IMR-90 (cell line): ENCODE measurements around the gene PITPNC1. TPM values are rescaled to one million over a fixed set of nuclear protein-coding genes. Genes with fewer than 3 reads are reported as not detected.
A peak's percentile ranks its signal among the peaks of the same experiment; 100 is the strongest.

ENCODE experiments used
- ATAC-seq: fragments of 200-7000 bp; cut with Tn5 transposase; 2 replicates; pipeline ENCODE4 v1.9.1; 2020; ENCODE audit warnings: low read depth, mild to moderate bottlenecking, moderate library complexity
- BruUV-seq: library from RNA; stranded (reverse); fragments of 400-500 nt; replicated peaks from 2 replicates; lab custom pipeline; 2021; lab: Mats Ljungman, UMichigan
- CTCF ChIA-PET: fragments of 300-600 bp; formaldehyde crosslinking; extraction: SDS; loops from one replicate; lab custom pipeline; 2021; ENCODE audit warnings: antibody characterized with exemption; lab: Yijun Ruan, JAX
- POLR2A ChIA-PET: fragments of 300-600 bp; sonication (Branson Sonifier 250); formaldehyde crosslinking; loops from one replicate; lab custom pipeline; 2022; ENCODE audit warnings: antibody characterized with exemption; ENCODE audit not compliant: unreplicated experiment; lab: Charles Lee
- DNase-seq: peaks from one replicate; pipeline ENCODE4 v3.0.0; 2013
- H2AFZ ChIP-seq: replicated peaks from 2 replicates; pipeline ENCODE3; 2013; ENCODE audit warnings: low read length, mild to moderate bottlenecking; ENCODE audit not compliant: poor library complexity
- H2AK5ac ChIP-seq: 2 replicates; pipeline ENCODE4 v1.6.1; 2013; ENCODE audit warnings: low read depth, low read length, inconsistent platforms
- H2AK9ac ChIP-seq: replicated peaks from 2 replicates; pipeline ENCODE3; 2013; ENCODE audit warnings: mild to moderate bottlenecking, low read depth, low read length, moderate library complexity; ENCODE audit not compliant: poor library complexity
- H2BK120ac ChIP-seq: 2 replicates; pipeline ENCODE4 v1.6.1; 2013; ENCODE audit warnings: low read depth, low read length, inconsistent platforms
- H2BK15ac ChIP-seq: 3 replicates; pipeline ENCODE4 v1.6.1; 2013; ENCODE audit warnings: low read depth, low read length, inconsistent platforms
- H2BK20ac ChIP-seq: 2 replicates; pipeline ENCODE4 v1.6.1; 2013; ENCODE audit warnings: low read depth, mild to moderate bottlenecking, inconsistent platforms, low read length, moderate library complexity
- H2BK5ac ChIP-seq: 2 replicates; pipeline ENCODE4 v1.6.1; 2013; ENCODE audit warnings: mild to moderate bottlenecking, low read depth, low read length, inconsistent platforms; ENCODE audit not compliant: poor library complexity, severe bottlenecking
- H3K14ac ChIP-seq: replicated peaks from 2 replicates; pipeline ENCODE4 v1.6.1; 2013; ENCODE audit warnings: low read depth, low read length, inconsistent platforms
- H3K18ac ChIP-seq: 2 replicates; pipeline ENCODE4 v1.6.1; 2013; ENCODE audit warnings: low read depth, low read length, control low read depth
- H3K23ac ChIP-seq: 2 replicates; pipeline ENCODE4 v1.6.1; 2013; ENCODE audit warnings: low read depth, low read length, inconsistent platforms
- H3K27ac ChIP-seq: 2 replicates; pipeline ENCODE4 v1.5.1; 2013; ENCODE audit warnings: mild to moderate bottlenecking, control low read depth, low read length; ENCODE audit not compliant: insufficient read depth
- H3K27me3 ChIP-seq: 2 replicates; pipeline ENCODE4 v1.6.1; 2013; ENCODE audit warnings: low read length; ENCODE audit not compliant: control insufficient read depth, insufficient read depth
- H3K36me3 ChIP-seq: 2 replicates; pipeline ENCODE4 v1.6.1; 2013; ENCODE audit warnings: low read length, mixed read lengths; ENCODE audit not compliant: control insufficient read depth, insufficient read depth
- H3K4ac ChIP-seq: 2 replicates; pipeline ENCODE4 v1.6.1; 2013; ENCODE audit warnings: low read depth, low read length, inconsistent platforms
- H3K4me1 ChIP-seq: 2 replicates; pipeline ENCODE4 v1.6.1; 2013; ENCODE audit warnings: low read length, mixed read lengths; ENCODE audit not compliant: control insufficient read depth, insufficient read depth
- H3K4me2 ChIP-seq: 2 replicates; pipeline ENCODE4 v1.6.1; 2013; ENCODE audit warnings: low read depth, mild to moderate bottlenecking, control low read depth, low read length, moderate library complexity
- H3K4me3 ChIP-seq: 2 replicates; pipeline ENCODE4 v1.5.1; 2013; ENCODE audit warnings: low read depth, mild to moderate bottlenecking, control low read depth, low read length, moderate library complexity; ENCODE audit not compliant: insufficient read depth
- H3K56ac ChIP-seq: 2 replicates; pipeline ENCODE4 v1.6.1; 2013; ENCODE audit warnings: low read length, inconsistent platforms; ENCODE audit not compliant: insufficient read depth; ENCODE audit errors: extremely low read depth
- H3K79me1 ChIP-seq, 2 experiments: 2 replicates each; pipeline ENCODE4 v1.6.1; 2013; ENCODE audit warnings: low read length in 2 of 2, inconsistent platforms in 1 of 2, low read depth in 1 of 2
- H3K9ac ChIP-seq: 2 replicates; pipeline ENCODE4 v1.6.1; 2013; ENCODE audit warnings: low read depth, low read length, control low read depth
- H3K9me1 ChIP-seq: 2 replicates; pipeline ENCODE4 v1.6.1; 2013; ENCODE audit warnings: low read length, inconsistent platforms; ENCODE audit not compliant: insufficient read depth
- H3K9me3 ChIP-seq: 2 replicates; pipeline ENCODE4 v1.6.1; 2013; ENCODE audit warnings: low read length; ENCODE audit not compliant: control insufficient read depth, insufficient read depth
- H4K20me1 ChIP-seq: 2 replicates; pipeline ENCODE4 v1.6.1; 2013; ENCODE audit warnings: low read length, inconsistent platforms; ENCODE audit not compliant: insufficient read depth
- H4K5ac ChIP-seq: 2 replicates; pipeline ENCODE4 v1.6.1; 2013; ENCODE audit warnings: mild to moderate bottlenecking, low read depth, low read length, control low read depth
- H4K8ac ChIP-seq, 2 experiments: 2 replicates each; pipeline ENCODE4 v1.6.1; 2013; ENCODE audit warnings: low read depth in 2 of 2, low read length in 2 of 2, control low read depth in 1 of 2, inconsistent platforms in 1 of 2
- H4K91ac ChIP-seq: 2 replicates; pipeline ENCODE4 v1.6.1; 2013; ENCODE audit warnings: low read depth, low read length, inconsistent platforms; ENCODE audit not compliant: insufficient read depth
- BHLHE40 ChIP-seq: fragments of 150-350 bp; IDR thresholded peaks from 2 replicates; pipeline ENCODE4 v1.6.1; 2016; ENCODE audit warnings: mild to moderate bottlenecking, low read depth, low read length
- CEBPB ChIP-seq: IDR thresholded peaks from 2 replicates; pipeline ENCODE4 v1.6.1; 2012; ENCODE audit warnings: low read depth, low read length, improper control_type of control experiment
- CHD1 ChIP-seq: IDR thresholded peaks from 2 replicates; pipeline ENCODE4 v1.6.1; 2012; ENCODE audit warnings: low read depth, low read length, improper control_type of control experiment
- CTCF ChIP-seq: conservative IDR thresholded peaks from 2 replicates; pipeline ENCODE4 v1.5.1; 2012; ENCODE audit warnings: mild to moderate bottlenecking, low read depth, low read length, improper control_type of control experiment
- ELK1 ChIP-seq: fragments of 150-350 bp; IDR thresholded peaks from 2 replicates; pipeline ENCODE4 v1.6.1; 2016; ENCODE audit warnings: low read depth, mild to moderate bottlenecking, low read length, moderate library complexity, borderline replicate concordance
- FOS ChIP-seq: fragments of 150-350 bp; IDR thresholded peaks from 2 replicates; pipeline ENCODE4 v1.6.1; 2016; ENCODE audit warnings: low read depth, low read length
- MAFK ChIP-seq: IDR thresholded peaks from 2 replicates; pipeline ENCODE4 v1.6.1; 2012; ENCODE audit warnings: low read depth, low read length, improper control_type of control experiment
- MAZ ChIP-seq: IDR thresholded peaks from 2 replicates; pipeline ENCODE4 v1.6.1; 2012; ENCODE audit warnings: low read depth, mild to moderate bottlenecking, low read length, improper control_type of control experiment, moderate library complexity, borderline replicate concordance
- MXI1 ChIP-seq: IDR thresholded peaks from 2 replicates; pipeline ENCODE4 v1.6.1; 2012; ENCODE audit warnings: low read depth, mild to moderate bottlenecking, low read length, moderate library complexity, borderline replicate concordance
- NFE2L2 ChIP-seq: fragments of 150-350 bp; IDR thresholded peaks from 2 replicates; pipeline ENCODE4 v1.6.1; 2016; ENCODE audit warnings: low read depth, mild to moderate bottlenecking, low read length
- POLR2A ChIP-seq: IDR thresholded peaks from 2 replicates; pipeline ENCODE4 v1.6.1; 2012; ENCODE audit warnings: mild to moderate bottlenecking, low read depth, low read length
- RAD21 ChIP-seq: IDR thresholded peaks from 2 replicates; pipeline ENCODE4 v1.6.1; 2012; ENCODE audit warnings: low read length, improper control_type of control experiment
- RCOR1 ChIP-seq: IDR thresholded peaks from 2 replicates; pipeline ENCODE4 v1.6.1; 2012; ENCODE audit warnings: mild to moderate bottlenecking, low read length, improper control_type of control experiment; ENCODE audit not compliant: insufficient replicate concordance
- RFX5 ChIP-seq: IDR thresholded peaks from 2 replicates; pipeline ENCODE4 v1.8.0; 2012; ENCODE audit warnings: low read depth, mild to moderate bottlenecking, low read length, moderate library complexity
- SMC3 ChIP-seq: fragments of 150-350 bp; IDR thresholded peaks from 2 replicates; pipeline ENCODE4 v1.6.1; 2016; ENCODE audit warnings: low read depth, mild to moderate bottlenecking, antibody characterized with exemption, low read length, moderate library complexity
- WGBS, 2 experiments: methylation state at CpG; one replicate each; pipeline versions ENCODE4 v1.1.5 to v1.1.7; 2013; ENCODE audit warnings: missing lambda C conversion rate in 2 of 2; ENCODE audit not compliant: insufficient read length in 1 of 2; ENCODE audit errors: extremely low coverage in 2 of 2; 5-methylcytosine and 5-hydroxymethylcytosine counted together
- dilution Hi-C: fragments of 300-500 bp; cut with HindIII; formaldehyde crosslinking; loops from one replicate; pipeline ENCODE4 v1.14.3; 2018; ENCODE audit warnings: low sequenced_read_pairs; ENCODE audit not compliant: unreplicated experiment
- in situ Hi-C: fragments of 300-500 bp; cut with MboI; formaldehyde crosslinking; loops from 3 replicates; pipeline ENCODE4 v1.14.3; 2019; ENCODE audit warnings: low sequenced_read_pairs, inconsistent platforms, mixed read lengths
- intact Hi-C: fragments of 100-400 bp; cut with micrococcal nuclease; formaldehyde crosslinking; loops from 2 replicates; pipeline ENCODE4 v1.10.0; 2022
- polyA plus RNA-seq, 3 experiments: library from polyadenylated mRNA; depleted of rRNA; stranded (reverse); fragments of >200 nt; gene quantifications; 2 replicates each; pipeline ENCODE4 v1.2.3, GENCODE V29; 2012; ENCODE audit warnings: low replicate concordance in 1 of 3
- total RNA-seq: library from RNA; depleted of rRNA; stranded (reverse); fragments of >200 nt; gene quantifications from 2 replicates; pipeline ENCODE4 v1.2.3, GENCODE V29; 2012
- TF ChIP-seq, protein P1 (sequence below): fragments of 150-350 bp; IDR thresholded peaks from 2 replicates; pipeline ENCODE4 v1.6.1; 2017; ENCODE audit warnings: mild to moderate bottlenecking, antibody characterized with exemption, low read length, low read depth

PITPNC1 gene
- total and polyA plus RNA-seq, 2 of the 4 experiments (the other 2 are of a cell fraction) = 4.1 TPM

GRCh38 chr17:67615011-67615561 lies 238.0 kb downstream of the PITPNC1 start:
- Histone ChIP-seq H2AK9ac (peak overlapping the region; percentile 65), H2BK20ac (no peak overlapping the region), H3K79me1 (no peaks in the 10 kb centered on the region), H3K9me3 (no peaks in the 10 kb centered on the region), H3K36me3 (no peaks in the 10 kb centered on the region), H2BK120ac (no peak overlapping the region), H3K56ac (no peak overlapping the region), H3K9me1 (0 out of 2 replicates have a peak, but pooled peaks cover 3% of the 10 kb centered on the region), H3K18ac (no peak overlapping the region), H3K9ac (no peak overlapping the region), H4K8ac (no peak overlapping the region), H3K27ac (no peak overlapping the region), H3K14ac (no peak overlapping the region; the same call in 1 of the 2 replicates), H3K23ac (no peak overlapping the region), H3K4me2 (no peak overlapping the region), H3K4me3 (no peak overlapping the region), H4K91ac (no peak overlapping the region), H4K5ac (no peak overlapping the region), H2AFZ (no peak overlapping the region), H2BK15ac (no peak overlapping the region), H3K27me3 (no peaks in the 10 kb centered on the region), H3K4ac (no peak overlapping the region), H2BK5ac (no peak overlapping the region), H3K4me1 (no peaks in the 10 kb centered on the region), H4K20me1 (no peaks in the 10 kb centered on the region), H2AK5ac (no peak overlapping the region)
- 100% methylated on average over 2 of the region's 13 CpGs; no CpG with 5 or more reads in 1 of the 2 experiments for WGBS, 2 experiments
- intact Hi-C loops (no loop called here), dilution Hi-C loops (no loop called here), in situ Hi-C loops (no loop called here)
- CTCF ChIA-PET = interaction anchor here (0.6 kb wide), 1 partner anchor 222 kb away, joined by 3 read pairs; no protein-coding TSS in a partner anchor
- DNase-seq = no peak
- TF ChIP-seq CTCF (no peak), SMC3 (no peak), CHD1 (no peak), RCOR1 (no peak), FOS (no peak), BHLHE40 (no peak), MAZ (no peak), RAD21 (no peak), MXI1 (no peak), ELK1 (no peak), RFX5 (no peak), NFE2L2 (no peak), POLR2A (no peak), CEBPB (no peak), MAFK (no peak)
- TF ChIP-seq, protein P1, sequence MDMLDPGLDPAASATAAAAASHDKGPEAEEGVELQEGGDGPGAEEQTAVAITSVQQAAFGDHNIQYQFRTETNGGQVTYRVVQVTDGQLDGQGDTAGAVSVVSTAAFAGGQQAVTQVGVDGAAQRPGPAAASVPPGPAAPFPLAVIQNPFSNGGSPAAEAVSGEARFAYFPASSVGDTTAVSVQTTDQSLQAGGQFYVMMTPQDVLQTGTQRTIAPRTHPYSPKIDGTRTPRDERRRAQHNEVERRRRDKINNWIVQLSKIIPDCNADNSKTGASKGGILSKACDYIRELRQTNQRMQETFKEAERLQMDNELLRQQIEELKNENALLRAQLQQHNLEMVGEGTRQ = no peak
- no TSS peak for BruUV-seq
- POLR2A ChIA-PET = no interaction called here
- no peak for ATAC-seq
